ENCODE results near the gene AGAP1. TPM values are rescaled to one million over a fixed set of nuclear protein-coding genes. Genes with fewer than 3 reads are reported as not detected.

The AGAP1 gene
- polyA plus RNA-seq, 4 donors, result 9.8 to 19.2 (median 15.5) TPM

- 88 to 92% (median 89%) methylated on average over 13 of the region's 13 CpGs for WGBS, 3 donors
- Histone ChIP-seq H3K4me3 (ENCODE audit: low read depth in 1 of 3, low read length in 3 of 3) (no peak overlapping the region), H3K36me3 (ENCODE audit: control insufficient read depth in 3 of 3, insufficient read depth in 2 of 3, low read depth in 1 of 3, low read length in 3 of 3) (peaks cover 0 to 26% (median 0%) of the 10 kb centered on the region in 3 donors), H3K27ac (ENCODE audit: low read depth in 1 of 3, low read length in 2 of 3) (no peak overlapping the region), H3K27me3 (ENCODE audit: control insufficient read depth in 3 of 3, insufficient read depth in 3 of 3, low read length in 3 of 3) (no peaks in the 10 kb centered on the region), H3K4me1 (ENCODE audit: control insufficient read depth in 3 of 3, insufficient read depth in 2 of 3, low read depth in 1 of 3, low read length in 2 of 3) (no peaks in the 10 kb centered on the region), H3K9me3 (ENCODE audit: control insufficient read depth in 2 of 2, insufficient read depth in 1 of 2, low read depth in 1 of 2, low read length in 1 of 2) (no peaks in the 10 kb centered on the region)
- FAIRE-seq (no peak), DNase-seq (no peak)
Observed at GRCh38 chr2:235841863-235842262, 348.0 kb downstream of the AGAP1 start.

DNA sequence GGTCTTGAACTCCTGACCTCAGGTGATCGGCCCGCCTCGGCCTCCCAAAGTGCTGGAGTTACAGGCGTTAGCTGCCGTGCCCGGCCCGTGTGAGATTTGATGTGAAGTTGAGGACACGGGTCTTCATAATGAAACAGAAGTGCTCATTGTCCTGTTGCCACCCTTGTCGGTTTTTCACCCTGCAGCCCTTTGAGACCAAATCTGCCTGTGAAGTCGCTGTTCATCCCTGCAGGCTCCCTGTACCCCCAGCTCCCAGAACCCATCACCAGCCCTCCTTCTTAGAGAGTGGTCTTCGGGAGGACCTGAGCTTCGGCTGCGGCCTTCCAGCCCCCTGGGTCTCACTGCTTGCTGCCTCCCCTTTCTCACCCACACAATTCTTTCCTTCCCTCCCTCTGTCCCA lies 349.1 kb downstream of the AGAP1 start:
- Histone ChIP-seq H3K27me3 (ENCODE audit: control insufficient read depth in 3 of 3, insufficient read depth in 3 of 3, low read length in 3 of 3) (no peaks in the 10 kb centered on the region), H3K4me3 (ENCODE audit: low read depth in 1 of 3, low read length in 3 of 3) (no peak overlapping the region), H3K27ac (ENCODE audit: low read depth in 1 of 3, low read length in 2 of 3) (no peak overlapping the region), H3K9me3 (ENCODE audit: control insufficient read depth in 2 of 2, insufficient read depth in 1 of 2, low read depth in 1 of 2, low read length in 1 of 2) (no peaks in the 10 kb centered on the region), H3K36me3 (ENCODE audit: control insufficient read depth in 3 of 3, insufficient read depth in 2 of 3, low read depth in 1 of 3, low read length in 3 of 3) (peaks cover 0 to 23% (median 0%) of the 10 kb centered on the region in 3 donors), H3K4me1 (ENCODE audit: control insufficient read depth in 3 of 3, insufficient read depth in 2 of 3, low read depth in 1 of 3, low read length in 2 of 3) (no peaks in the 10 kb centered on the region)
- 92 to 95% (median 93%) methylated on average over 13 of the region's 13 CpGs for WGBS, 3 donors
- no peak for FAIRE-seq
- DNase-seq, result no peak

DNA sequence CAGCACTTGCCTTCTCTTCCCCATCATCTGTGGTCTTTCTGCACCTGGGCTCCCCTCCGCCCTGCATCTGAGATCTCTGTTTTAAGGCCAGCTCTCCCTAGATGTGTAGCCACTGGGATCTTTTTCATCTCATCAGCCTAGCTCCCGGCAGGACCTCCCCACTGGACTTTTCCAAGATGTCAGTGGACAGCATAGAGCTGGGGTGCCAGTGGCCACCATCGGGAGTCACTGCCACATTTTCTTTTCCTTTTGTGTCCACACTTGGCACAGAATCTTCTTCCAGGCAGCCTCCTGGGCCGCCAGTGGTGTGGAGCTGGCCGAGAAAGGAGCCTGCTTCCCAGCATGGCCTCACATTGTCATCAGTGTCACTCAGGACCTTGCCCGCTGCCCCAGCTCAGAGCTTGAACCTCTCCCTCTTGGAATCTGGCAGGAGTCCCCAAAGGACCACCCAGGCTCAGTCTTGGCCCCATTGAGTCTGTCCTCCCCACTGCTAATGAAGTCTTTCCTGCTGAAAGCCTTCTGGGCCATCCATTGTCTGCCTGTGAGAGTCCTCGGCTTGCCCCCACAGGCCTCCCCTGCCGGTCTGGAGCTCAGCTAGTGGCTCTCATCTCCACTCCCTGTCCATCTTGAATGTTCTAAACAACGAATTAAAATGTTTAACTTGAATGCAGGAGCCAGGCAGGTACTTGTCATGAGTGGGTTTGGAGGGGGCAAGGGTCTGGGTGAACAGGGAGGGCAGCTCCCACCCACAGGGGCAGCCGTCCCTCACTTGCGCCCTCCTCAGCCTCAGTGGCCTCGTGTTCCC lies 349.9 kb downstream of the AGAP1 start:
- no peaks in the 10 kb centered on the region for H3K27me3 ChIP-seq (ENCODE audit: control insufficient read depth in 3 of 3, insufficient read depth in 3 of 3, low read length in 3 of 3)
- H3K9me3 ChIP-seq (ENCODE audit: control insufficient read depth in 2 of 2, insufficient read depth in 1 of 2, low read depth in 1 of 2, low read length in 1 of 2), result no peaks in the 10 kb centered on the region
- no peaks in the 10 kb centered on the region for H3K4me1 ChIP-seq (ENCODE audit: control insufficient read depth in 3 of 3, insufficient read depth in 2 of 3, low read depth in 1 of 3, low read length in 2 of 3)
- H3K4me3 ChIP-seq (ENCODE audit: low read depth in 1 of 3, low read length in 3 of 3), result no peak overlapping the region
- DNase-seq (no peak), FAIRE-seq (no peak)
- peaks cover 0 to 23% (median 0%) of the 10 kb centered on the region in 3 donors for H3K36me3 ChIP-seq (ENCODE audit: control insufficient read depth in 3 of 3, insufficient read depth in 2 of 3, low read depth in 1 of 3, low read length in 3 of 3)
- 84 to 94% (median 89%) methylated on average over 12 of the region's 12 CpGs for WGBS, 3 donors
- no peak overlapping the region for H3K27ac ChIP-seq (ENCODE audit: low read depth in 1 of 3, low read length in 2 of 3)

- Histone ChIP-seq H3K27me3 (ENCODE audit: control insufficient read depth in 3 of 3, insufficient read depth in 3 of 3, low read length in 3 of 3) (no peaks in the 10 kb centered on the region), H3K4me3 (ENCODE audit: low read depth in 1 of 3, low read length in 3 of 3) (no peak overlapping the region), H3K9me3 (ENCODE audit: control insufficient read depth in 2 of 2, insufficient read depth in 1 of 2, low read depth in 1 of 2, low read length in 1 of 2) (no peaks in the 10 kb centered on the region), H3K36me3 (ENCODE audit: control insufficient read depth in 3 of 3, insufficient read depth in 2 of 3, low read depth in 1 of 3, low read length in 3 of 3) (peaks cover 0 to 21% (median 0%) of the 10 kb centered on the region in 3 donors), H3K27ac (ENCODE audit: low read depth in 1 of 3, low read length in 2 of 3) (no peak overlapping the region), H3K4me1 (ENCODE audit: control insufficient read depth in 3 of 3, insufficient read depth in 2 of 3, low read depth in 1 of 3, low read length in 2 of 3) (no peaks in the 10 kb centered on the region)
- WGBS, 3 donors, result 87 to 91% (median 90%) methylated on average over 8 of the region's 8 CpGs
- no peak for DNase-seq
- FAIRE-seq, result no peak
Observed at GRCh38 chr2:235844561-235844960, 350.7 kb downstream of the AGAP1 start.

GRCh38 chr2:235845245-235845644 lies 351.4 kb downstream of the AGAP1 start:
- Histone ChIP-seq H3K4me3 (ENCODE audit: low read depth in 1 of 3, low read length in 3 of 3) (no peak overlapping the region), H3K9me3 (ENCODE audit: control insufficient read depth in 2 of 2, insufficient read depth in 1 of 2, low read depth in 1 of 2, low read length in 1 of 2) (no peaks in the 10 kb centered on the region), H3K36me3 (ENCODE audit: control insufficient read depth in 3 of 3, insufficient read depth in 2 of 3, low read depth in 1 of 3, low read length in 3 of 3) (peaks cover 0 to 25% (median 0%) of the 10 kb centered on the region in 3 donors), H3K27ac (ENCODE audit: low read depth in 1 of 3, low read length in 2 of 3) (no peak overlapping the region), H3K4me1 (ENCODE audit: control insufficient read depth in 3 of 3, insufficient read depth in 2 of 3, low read depth in 1 of 3, low read length in 2 of 3) (no peaks in the 10 kb centered on the region), H3K27me3 (ENCODE audit: control insufficient read depth in 3 of 3, insufficient read depth in 3 of 3, low read length in 3 of 3) (no peaks in the 10 kb centered on the region)
- no peak for DNase-seq
- 71 to 81% (median 79%) methylated on average over 6 of the region's 6 CpGs for WGBS, 3 donors
- FAIRE-seq, result no peak

DNA sequence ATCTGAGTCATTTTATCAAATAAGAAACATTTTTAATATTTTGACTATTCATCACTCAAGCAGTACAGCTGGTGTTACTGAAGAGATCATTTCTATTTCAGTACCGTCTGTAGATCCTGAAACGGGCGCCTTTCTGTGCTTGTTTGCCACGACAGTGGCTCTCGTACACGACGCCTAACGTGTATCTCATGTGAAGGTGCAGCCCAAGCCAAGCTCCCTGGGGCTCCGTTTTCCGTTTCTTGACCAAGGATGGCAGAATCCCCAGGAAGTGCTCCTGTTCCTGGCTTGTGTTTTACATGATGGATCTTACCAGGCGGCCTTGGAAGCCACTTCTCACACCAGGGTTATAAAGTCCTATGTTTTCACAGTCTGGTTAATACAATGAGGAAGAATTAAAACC lies 353.7 kb downstream of the AGAP1 start:
- Histone ChIP-seq H3K27ac (ENCODE audit: low read depth in 1 of 3, low read length in 2 of 3) (no peak overlapping the region), H3K4me3 (ENCODE audit: low read depth in 1 of 3, low read length in 3 of 3) (no peak overlapping the region), H3K36me3 (ENCODE audit: control insufficient read depth in 3 of 3, insufficient read depth in 2 of 3, low read depth in 1 of 3, low read length in 3 of 3) (peaks cover 0 to 34% (median 0%) of the 10 kb centered on the region in 3 donors), H3K4me1 (ENCODE audit: control insufficient read depth in 3 of 3, insufficient read depth in 2 of 3, low read depth in 1 of 3, low read length in 2 of 3) (no peaks in the 10 kb centered on the region), H3K9me3 (ENCODE audit: control insufficient read depth in 2 of 2, insufficient read depth in 1 of 2, low read depth in 1 of 2, low read length in 1 of 2) (no peaks in the 10 kb centered on the region), H3K27me3 (ENCODE audit: control insufficient read depth in 3 of 3, insufficient read depth in 3 of 3, low read length in 3 of 3) (no peaks in the 10 kb centered on the region)
- DNase-seq (no peak), FAIRE-seq (no peak)
- WGBS, 3 donors, result 94 to 97% (median 97%) methylated on average over 11 of the region's 11 CpGs

GRCh38 chr2:235848055-235848454 lies 354.2 kb downstream of the AGAP1 start:
- no peaks in the 10 kb centered on the region for H3K9me3 ChIP-seq (ENCODE audit: control insufficient read depth in 2 of 2, insufficient read depth in 1 of 2, low read depth in 1 of 2, low read length in 1 of 2)
- H3K36me3 ChIP-seq (ENCODE audit: control insufficient read depth in 3 of 3, insufficient read depth in 2 of 3, low read depth in 1 of 3, low read length in 3 of 3), result peaks cover 0 to 36% (median 0%) of the 10 kb centered on the region in 3 donors
- no peak for FAIRE-seq
- no peak overlapping the region for H3K4me3 ChIP-seq (ENCODE audit: low read depth in 1 of 3, low read length in 3 of 3)
- 82 to 86% (median 84%) methylated on average over 4 of the region's 4 CpGs for WGBS, 3 donors
- H3K27ac ChIP-seq (ENCODE audit: low read depth in 1 of 3, low read length in 2 of 3), result no peak overlapping the region
- no peaks in the 10 kb centered on the region for H3K27me3 ChIP-seq (ENCODE audit: control insufficient read depth in 3 of 3, insufficient read depth in 3 of 3, low read length in 3 of 3)
- peak in 1 of 2 donors; percentile 28 for DNase-seq
- no peaks in the 10 kb centered on the region for H3K4me1 ChIP-seq (ENCODE audit: control insufficient read depth in 3 of 3, insufficient read depth in 2 of 3, low read depth in 1 of 3, low read length in 2 of 3)

GRCh38 chr2:235848946-235849345 lies 355.1 kb downstream of the AGAP1 start:
- no peak for FAIRE-seq
- 80 to 91% (median 85%) methylated on average over 7 of the region's 7 CpGs for WGBS, 3 donors
- H3K9me3 ChIP-seq (ENCODE audit: control insufficient read depth in 2 of 2, insufficient read depth in 1 of 2, low read depth in 1 of 2, low read length in 1 of 2), result no peaks in the 10 kb centered on the region
- H3K36me3 ChIP-seq (ENCODE audit: control insufficient read depth in 3 of 3, insufficient read depth in 2 of 3, low read depth in 1 of 3, low read length in 3 of 3), result peaks cover 0 to 30% (median 0%) of the 10 kb centered on the region in 3 donors
- no peak for DNase-seq
- no peak overlapping the region for H3K4me3 ChIP-seq (ENCODE audit: low read depth in 1 of 3, low read length in 3 of 3)
- no peaks in the 10 kb centered on the region for H3K4me1 ChIP-seq (ENCODE audit: control insufficient read depth in 3 of 3, insufficient read depth in 2 of 3, low read depth in 1 of 3, low read length in 2 of 3)
- H3K27ac ChIP-seq (ENCODE audit: low read depth in 1 of 3, low read length in 2 of 3), result no peak overlapping the region
- H3K27me3 ChIP-seq (ENCODE audit: control insufficient read depth in 3 of 3, insufficient read depth in 3 of 3, low read length in 3 of 3), result no peaks in the 10 kb centered on the region
